ENCODE results near the gene CSF2RB.
"Not testable (repeated sequence)": the region's sequence is repeated elsewhere in the genome, so short reads cannot be mapped to it uniquely, and the experiment has no call there.

The CSF2RB gene

DNA sequence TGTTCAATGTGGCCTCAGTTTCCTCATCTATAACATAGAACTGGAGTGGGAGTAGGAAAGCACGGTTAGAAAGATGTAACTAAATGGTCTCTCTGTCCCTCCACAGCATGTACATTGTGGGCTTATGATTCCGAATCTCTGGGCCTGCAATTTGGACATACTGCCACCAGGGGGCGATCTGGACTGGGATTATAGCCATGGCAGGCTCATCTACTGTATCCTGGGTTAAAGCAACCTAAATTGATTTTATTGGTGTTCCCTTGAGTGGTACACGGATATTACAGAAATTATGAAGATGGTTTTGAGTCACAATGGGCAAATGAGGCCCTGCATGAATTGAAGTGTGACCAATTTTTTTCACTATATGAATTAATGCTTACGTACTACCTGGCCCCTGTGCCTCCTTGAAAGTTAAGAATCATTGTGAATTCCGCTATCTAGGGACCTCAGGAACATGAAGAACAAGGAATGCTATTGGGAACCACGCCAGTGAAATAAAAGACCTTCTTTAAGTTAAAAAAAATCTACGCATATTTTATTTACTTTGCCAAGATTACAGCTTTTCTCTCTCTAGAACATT, 72.9 kb downstream of the CSF2RB start:
- Histone ChIP-seq H3K9me3 (ENCODE audit: control insufficient read depth, insufficient read depth, low read length) (peaks cover 6% of the 10 kb centered on the region), H3K4me1 (ENCODE audit: control insufficient read depth, insufficient read depth, low read length) (no peaks in the 10 kb centered on the region), H3K9ac (ENCODE audit: low read depth, low read length) (no peak overlapping the region), H3K4me3 (ENCODE audit: low read depth, low read length) (no peak overlapping the region), H3K27me3 (ENCODE audit: control insufficient read depth, insufficient read depth, low read length) (peaks cover 2% of the 10 kb centered on the region), H3K36me3 (ENCODE audit: control insufficient read depth, insufficient read depth, low read length) (no peaks in the 10 kb centered on the region)

DNA sequence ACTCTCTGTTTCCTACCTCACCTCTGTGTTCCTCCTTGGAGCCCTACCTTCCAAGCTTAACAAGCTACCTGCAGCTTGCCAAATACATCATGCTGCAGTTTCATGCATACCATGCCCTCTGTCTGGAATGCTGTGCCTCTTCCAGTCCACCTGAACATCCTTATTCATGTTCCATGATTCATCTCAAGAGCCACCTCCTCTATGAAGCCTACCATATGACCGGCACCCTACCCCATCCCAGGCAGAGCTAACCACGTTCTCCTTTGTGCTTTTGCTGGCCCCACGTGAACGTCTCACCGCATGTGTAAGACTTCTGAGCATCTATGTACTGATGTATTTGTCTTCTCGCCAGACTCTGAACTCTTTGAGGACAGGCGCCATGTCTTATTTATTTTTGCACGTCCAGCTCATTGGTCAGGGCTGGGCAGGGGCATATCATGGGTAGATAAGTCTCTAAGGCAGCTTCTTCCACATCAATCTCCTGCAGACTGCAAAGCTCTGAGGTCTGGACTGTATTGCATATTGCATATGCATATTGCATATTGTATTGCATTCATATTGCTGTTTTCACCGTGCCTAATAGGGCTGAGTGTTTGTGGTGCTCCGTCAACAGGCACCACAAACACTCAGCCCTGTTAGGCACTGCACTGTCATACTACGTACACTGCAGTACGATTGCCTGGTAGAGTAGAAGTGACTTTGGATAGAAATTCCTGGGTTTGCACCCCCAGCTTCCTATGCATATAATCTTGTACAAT, 74.8 kb downstream of the CSF2RB start:
- Histone ChIP-seq H3K4me1 (ENCODE audit: control insufficient read depth, insufficient read depth, low read length) (no peaks in the 10 kb centered on the region), H3K4me3 (ENCODE audit: low read depth, low read length) (no peak overlapping the region), H3K9me3 (ENCODE audit: control insufficient read depth, insufficient read depth, low read length) (peaks cover 6% of the 10 kb centered on the region), H3K36me3 (ENCODE audit: control insufficient read depth, insufficient read depth, low read length) (no peaks in the 10 kb centered on the region), H3K9ac (ENCODE audit: low read depth, low read length) (no peak overlapping the region), H3K27me3 (ENCODE audit: control insufficient read depth, insufficient read depth, low read length) (peaks cover 2% of the 10 kb centered on the region)

DNA sequence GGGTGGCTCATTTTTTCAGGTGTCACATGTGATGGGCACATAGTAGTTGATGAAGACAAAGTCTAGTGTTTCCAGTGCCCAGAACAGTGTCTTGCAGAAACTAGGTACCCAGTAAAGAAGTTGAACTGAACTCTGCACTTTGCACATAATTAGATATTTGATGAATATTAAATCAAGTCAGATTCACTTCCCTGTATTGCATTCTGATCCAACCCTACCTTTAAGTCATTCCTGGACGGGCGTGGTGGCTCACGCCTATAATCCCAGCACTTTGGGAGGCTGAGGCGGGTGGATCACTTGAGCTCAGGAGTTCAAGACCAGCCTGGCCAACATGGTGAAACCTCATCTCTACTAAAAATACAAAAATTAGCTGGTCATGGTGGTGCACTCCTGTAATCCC, 75.6 kb downstream of the CSF2RB start:
- not testable (repeated sequence) for H3K36me3 ChIP-seq (ENCODE audit: control insufficient read depth, insufficient read depth, low read length); H3K4me1 ChIP-seq (ENCODE audit: control insufficient read depth, insufficient read depth, low read length); H3K9me3 ChIP-seq (ENCODE audit: control insufficient read depth, insufficient read depth, low read length); H3K27me3 ChIP-seq (ENCODE audit: control insufficient read depth, insufficient read depth, low read length); H3K4me3 ChIP-seq (ENCODE audit: low read depth, low read length); H3K9ac ChIP-seq (ENCODE audit: low read depth, low read length)

Measured in iPS-15b (cell line).